GM06990 (cell line): Measurements from ENCODE around the gene TPCN2.
"Not testable (repeated sequence)": the region's sequence is repeated elsewhere in the genome, so short reads cannot be mapped to it uniquely, and the experiment has no call there.

Source experiments
- DNase-seq: peaks from one replicate; pipeline ENCODE4 v3.0.0-alpha.2; 2011; ENCODE audit not compliant: insufficient read length; ENCODE audit errors: extremely low read depth
- H3K27me3 ChIP-seq: replicated peaks from 2 replicates; pipeline ENCODE4 v1.6.0; 2011; ENCODE audit warnings: low read length; ENCODE audit not compliant: control insufficient read depth, insufficient read depth
- H3K36me3 ChIP-seq: 2 replicates; pipeline ENCODE4 v1.5.1; 2011; ENCODE audit warnings: low read length; ENCODE audit not compliant: control insufficient read depth, insufficient read depth
- H3K4me3 ChIP-seq: replicated peaks from 2 replicates; pipeline ENCODE4 v1.5.1; 2011; ENCODE audit warnings: low read depth, mild to moderate bottlenecking, control low read depth, low read length
- CTCF ChIP-seq: IDR thresholded peaks from 2 replicates; pipeline ENCODE4 v1.5.1; 2011; ENCODE audit warnings: low read length, control low read depth, mild to moderate bottlenecking, inconsistent platforms; ENCODE audit not compliant: insufficient read depth, poor library complexity, severe bottlenecking

TPCN2 gene

GRCh38 chr11:69134957-69135356 lies 86.2 kb downstream of the TPCN2 start:
- H3K4me3 ChIP-seq = no peak overlapping the region
- H3K36me3 ChIP-seq = no peaks in the 10 kb centered on the region
- DNase-seq = no peak
- no peak for TF ChIP-seq CTCF
- no peaks in the 10 kb centered on the region for H3K27me3 ChIP-seq

- no peaks in the 10 kb centered on the region for H3K36me3 ChIP-seq
- H3K4me3 ChIP-seq = no peak overlapping the region
- H3K27me3 ChIP-seq = no peaks in the 10 kb centered on the region
- no peak for TF ChIP-seq CTCF
- no peak for DNase-seq
These were observed 87.0 kb downstream of the TPCN2 start for GRCh38 chr11:69135420-69136363.

- no peak for DNase-seq
- Histone ChIP-seq H3K4me3 (no peak overlapping the region), H3K27me3 (no peaks in the 10 kb centered on the region), H3K36me3 (no peaks in the 10 kb centered on the region)
- TF ChIP-seq CTCF = no peak
These were observed 87.7 kb downstream of the TPCN2 start for GRCh38 chr11:69136471-69136870.

GRCh38 chr11:69137151-69137844 lies 88.6 kb downstream of the TPCN2 start:
- DNase-seq = no peak
- Histone ChIP-seq H3K36me3 (no peaks in the 10 kb centered on the region), H3K4me3 (no peak overlapping the region), H3K27me3 (no peaks in the 10 kb centered on the region)
- no peak for TF ChIP-seq CTCF

GRCh38 chr11:69138265-69138664 lies 89.5 kb downstream of the TPCN2 start:
- TF ChIP-seq CTCF = no peak
- no peaks in the 10 kb centered on the region for H3K27me3 ChIP-seq
- H3K4me3 ChIP-seq = no peak overlapping the region
- H3K36me3 ChIP-seq = no peaks in the 10 kb centered on the region
- no peak for DNase-seq

- not testable (repeated sequence) for H3K36me3 ChIP-seq, H3K4me3 ChIP-seq, H3K27me3 ChIP-seq, DNase-seq
These were observed 91.4 kb downstream of the TPCN2 start for GRCh38 chr11:69140161-69140560.
